D721Med (cell line): ENCODE data around the gene TMEM259.

ENCODE experiments used
- DNase-seq: peaks from one replicate; pipeline ENCODE4 v3.0.0; 2011; ENCODE audit warnings: low spot score; ENCODE audit not compliant: insufficient read length
- FAIRE-seq: peaks from 2 replicates; lab custom pipeline; 2011; peaks lifted over from hg19 to GRCh38; lab: Jason Lieb, UNC
- CTCF ChIP-seq: IDR thresholded peaks from 2 replicates; pipeline ENCODE4 v1.5.1; 2012; ENCODE audit warnings: mild to moderate bottlenecking, control low read depth; ENCODE audit not compliant: insufficient read depth; ENCODE audit errors: missing control alignments

TMEM259 gene

GRCh38 chr19:1054102-1055027, 33.4 kb upstream of the TMEM259 start:
- FAIRE-seq = no peak
- no peak for TF ChIP-seq CTCF
- no peak for DNase-seq

GRCh38 chr19:1053176-1054101, 32.5 kb upstream of the TMEM259 start:
- TF ChIP-seq CTCF = no peak
- FAIRE-seq (no peak), DNase-seq (no peak)

DNA sequence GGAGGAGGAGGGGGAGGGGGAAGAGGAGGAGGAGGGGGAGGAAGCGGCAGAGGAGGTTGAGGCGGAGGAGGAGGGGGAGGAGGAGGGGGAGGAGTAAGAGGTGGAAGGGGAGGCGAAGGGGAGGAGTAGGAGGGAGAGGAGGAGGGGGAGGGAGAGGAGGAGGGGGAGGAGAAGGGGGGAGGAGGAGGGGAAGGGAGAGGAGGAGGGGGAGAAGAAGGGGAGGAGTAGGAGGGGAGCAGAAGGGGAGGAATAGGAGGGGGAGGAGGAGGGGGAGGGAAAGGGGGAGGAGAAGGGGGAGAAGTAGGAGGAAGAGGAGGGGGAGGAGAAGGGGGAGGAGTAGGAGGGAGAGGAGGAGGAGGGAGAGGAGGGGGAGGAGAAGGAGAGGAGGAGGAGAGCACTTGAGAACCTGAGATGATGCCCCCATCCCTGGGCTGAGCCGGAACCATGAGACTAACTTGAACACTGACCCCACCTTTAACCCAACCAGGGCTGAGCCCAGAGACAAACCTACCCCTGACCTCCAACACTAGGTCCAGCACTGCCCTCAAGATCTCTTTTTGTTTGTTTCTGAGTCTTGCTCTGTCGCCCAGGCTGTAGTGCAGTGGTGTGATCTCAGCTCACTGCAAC, 31.5 kb upstream of the TMEM259 start:
- no peak for DNase-seq
- no peak for FAIRE-seq
- no peak for TF ChIP-seq CTCF

- FAIRE-seq (no peak), DNase-seq (no peak)
- TF ChIP-seq CTCF = no peak
Observed at GRCh38 chr19:1051791-1052190, 30.9 kb upstream of the TMEM259 start.

DNA sequence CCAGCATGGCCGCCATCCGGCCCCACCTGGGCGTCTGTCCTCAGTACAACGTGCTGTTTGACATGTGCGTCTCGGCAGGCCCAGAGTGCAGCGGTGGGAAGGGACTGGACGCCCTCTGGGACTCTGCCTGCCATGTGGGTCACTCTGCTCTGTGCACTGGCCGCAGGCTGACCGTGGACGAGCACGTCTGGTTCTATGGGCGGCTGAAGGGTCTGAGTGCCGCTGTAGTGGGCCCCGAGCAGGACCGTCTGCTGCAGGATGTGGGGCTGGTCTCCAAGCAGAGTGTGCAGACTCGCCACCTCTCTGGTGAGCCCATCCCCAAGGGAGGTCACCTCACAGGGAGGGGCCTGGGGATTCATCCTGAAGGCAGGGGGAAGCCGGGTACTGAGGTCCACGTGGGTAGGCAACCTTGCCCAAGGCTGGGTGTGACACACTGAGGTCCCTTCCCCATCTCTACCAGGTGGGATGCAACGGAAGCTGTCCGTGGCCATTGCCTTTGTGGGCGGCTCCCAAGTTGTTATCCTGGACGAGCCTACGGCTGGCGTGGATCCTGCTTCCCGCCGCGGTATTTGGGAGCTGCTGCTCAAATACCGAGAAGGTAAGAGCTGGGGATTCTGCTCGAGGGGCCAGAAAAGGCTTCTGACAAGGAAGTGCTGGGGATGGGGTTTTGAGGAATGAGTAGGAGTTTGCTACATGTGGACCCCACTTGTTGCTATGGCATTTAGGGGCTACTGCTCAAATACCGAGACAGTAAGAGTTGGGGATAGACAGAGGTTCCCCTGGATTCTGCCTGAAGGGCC, 30.3 kb upstream of the TMEM259 start:
- DNase-seq (no peak), FAIRE-seq (no peak)
- TF ChIP-seq CTCF = no peak

- TF ChIP-seq CTCF = no peak
- no peak for DNase-seq
- FAIRE-seq = no peak
Observed at GRCh38 chr19:1049800-1050199, 28.9 kb upstream of the TMEM259 start.
